ENCODE results near the gene MAN2B2.

- no peak for TF ChIP-seq CTCF (conservative IDR thresholded peaks at IDR 0.05; ENCODE audit: low read depth, low read length)
- TF ChIP-seq RAD21 (IDR thresholded peaks at IDR 0.05; ENCODE audit: low read length) = no peak
- no peak for TF ChIP-seq USF2 (IDR thresholded peaks at IDR 0.05; ENCODE audit: low read depth, low read length)
Observed at GRCh38 chr4:6610856-6611430, 36.0 kb downstream of the MAN2B2 start.

Measured in IMR-90 (cell line).